ENCODE results near the gene PTPRA. TPM values are rescaled to one million over a fixed set of nuclear protein-coding genes. Genes with fewer than 3 reads are reported as not detected.
"Not testable (repeated sequence)": the region's sequence is repeated elsewhere in the genome, so short reads cannot be mapped to it uniquely, and the experiment has no call there.

The PTPRA gene
- total RNA-seq, 2 donors from 2014 or later = 36.7 to 42.7 TPM

DNA sequence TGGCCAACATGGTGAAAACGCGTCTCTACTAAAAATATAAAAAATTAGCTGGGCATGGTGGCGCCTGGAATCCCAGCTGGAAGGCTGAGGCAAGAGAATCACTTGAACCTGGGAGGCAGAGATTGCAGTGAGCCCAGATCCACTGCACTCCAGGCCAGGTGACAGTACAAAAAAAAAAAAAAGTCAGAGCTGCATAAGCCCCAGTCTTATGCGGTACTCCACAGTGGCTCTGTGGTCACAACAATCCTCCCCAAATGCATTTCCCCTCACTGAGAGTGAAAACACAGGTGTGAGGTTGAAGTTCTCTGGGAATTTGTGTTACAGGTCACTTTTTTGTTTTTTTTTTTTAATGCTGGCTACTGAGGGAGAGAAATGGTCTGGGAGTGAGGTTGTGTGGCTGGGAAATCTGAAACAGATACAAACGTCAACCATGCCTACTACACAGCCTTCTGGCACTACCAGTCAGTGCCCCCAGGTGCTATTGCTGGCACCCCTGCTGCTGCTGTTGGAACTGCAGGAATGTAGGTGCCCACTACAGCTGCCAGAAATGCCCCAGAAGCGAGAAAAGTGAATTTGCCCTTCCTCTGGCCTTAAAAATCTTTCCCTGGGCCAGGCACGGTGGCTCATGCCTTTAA is 178.2 kb downstream of the PTPRA start:
- TF ChIP-seq, protein P1, sequence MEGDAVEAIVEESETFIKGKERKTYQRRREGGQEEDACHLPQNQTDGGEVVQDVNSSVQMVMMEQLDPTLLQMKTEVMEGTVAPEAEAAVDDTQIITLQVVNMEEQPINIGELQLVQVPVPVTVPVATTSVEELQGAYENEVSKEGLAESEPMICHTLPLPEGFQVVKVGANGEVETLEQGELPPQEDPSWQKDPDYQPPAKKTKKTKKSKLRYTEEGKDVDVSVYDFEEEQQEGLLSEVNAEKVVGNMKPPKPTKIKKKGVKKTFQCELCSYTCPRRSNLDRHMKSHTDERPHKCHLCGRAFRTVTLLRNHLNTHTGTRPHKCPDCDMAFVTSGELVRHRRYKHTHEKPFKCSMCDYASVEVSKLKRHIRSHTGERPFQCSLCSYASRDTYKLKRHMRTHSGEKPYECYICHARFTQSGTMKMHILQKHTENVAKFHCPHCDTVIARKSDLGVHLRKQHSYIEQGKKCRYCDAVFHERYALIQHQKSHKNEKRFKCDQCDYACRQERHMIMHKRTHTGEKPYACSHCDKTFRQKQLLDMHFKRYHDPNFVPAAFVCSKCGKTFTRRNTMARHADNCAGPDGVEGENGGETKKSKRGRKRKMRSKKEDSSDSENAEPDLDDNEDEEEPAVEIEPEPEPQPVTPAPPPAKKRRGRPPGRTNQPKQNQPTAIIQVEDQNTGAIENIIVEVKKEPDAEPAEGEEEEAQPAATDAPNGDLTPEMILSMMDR (IDR thresholded peaks at IDR 0.05) = no peak
- Histone ChIP-seq H3K36me3 (peaks cover 22% of the 10 kb centered on the region), H3K9me3 (no peaks in the 10 kb centered on the region), H3K4me1 (ENCODE audit: control insufficient read depth in 1 of 2, low read depth in 2 of 2) (peaks cover 10 to 12% of the 10 kb centered on the region in 2 donors), H3K4me3 (no peak overlapping the region), H3K27ac (no peak overlapping the region), H3K27me3 (replicated peaks; ENCODE audit: insufficient read depth) (no peaks in the 10 kb centered on the region)
- DNase-seq (ENCODE audit: low spot score) (no peak), ATAC-seq (ENCODE audit: insufficient number of reproducible peaks, low FRiP score, low read depth) (no peak)

DNA sequence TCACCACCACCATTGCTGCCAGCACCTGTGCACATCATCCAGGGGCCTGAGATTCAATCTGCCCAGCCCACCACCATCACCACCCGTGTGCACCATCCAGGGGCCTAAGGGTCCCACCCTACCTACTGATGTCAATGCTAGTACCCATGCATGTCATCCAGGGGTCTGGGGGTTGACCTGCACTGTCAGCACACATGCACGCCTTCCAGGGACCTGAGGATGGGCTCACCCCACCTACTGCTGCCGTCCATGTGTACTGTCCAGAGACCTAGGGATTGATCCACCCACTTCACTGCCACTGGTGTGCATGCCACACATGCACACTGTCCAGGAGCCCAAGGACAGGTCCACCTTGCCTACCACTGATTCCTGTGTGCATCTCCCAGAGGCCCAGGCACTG is 186.2 kb downstream of the PTPRA start:
- no peaks in the 10 kb centered on the region for H3K36me3 ChIP-seq
- ATAC-seq (ENCODE audit: insufficient number of reproducible peaks, low FRiP score, low read depth) = no peak
- H3K27ac ChIP-seq = no peak overlapping the region
- no peak for DNase-seq (ENCODE audit: low spot score)
- no peaks in the 10 kb centered on the region for H3K9me3 ChIP-seq
- H3K27me3 ChIP-seq (replicated peaks; ENCODE audit: insufficient read depth) = no peaks in the 10 kb centered on the region
- TF ChIP-seq, protein P1 (IDR thresholded peaks at IDR 0.05) = no peak
- no peaks in the 10 kb centered on the region for H3K4me1 ChIP-seq (ENCODE audit: control insufficient read depth in 1 of 2, low read depth in 2 of 2)
- H3K4me3 ChIP-seq = no peak overlapping the region

DNA sequence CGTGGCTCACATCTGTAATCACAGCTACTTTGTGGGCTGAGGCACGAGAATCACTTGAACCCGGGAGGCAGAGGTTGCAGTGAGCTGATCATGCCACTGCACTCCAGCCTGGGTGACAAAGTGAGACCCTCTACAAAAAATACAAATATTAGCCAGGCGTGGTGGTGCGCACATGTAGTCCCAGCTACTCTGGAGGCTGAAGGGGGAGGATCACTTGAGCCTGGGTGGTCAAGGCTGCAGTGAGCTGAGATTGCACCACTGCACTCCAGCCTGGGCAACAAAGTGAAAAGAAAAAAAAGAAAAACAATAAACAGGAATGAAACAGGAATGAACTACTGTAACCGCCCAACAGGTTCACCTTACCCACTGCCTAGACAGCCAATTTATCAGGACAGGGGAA is 190.8 kb downstream of the PTPRA start:
- not testable (repeated sequence) for H3K27ac ChIP-seq; H3K4me3 ChIP-seq; ATAC-seq (ENCODE audit: insufficient number of reproducible peaks, low FRiP score, low read depth); H3K27me3 ChIP-seq (replicated peaks; ENCODE audit: insufficient read depth); H3K9me3 ChIP-seq; H3K4me1 ChIP-seq (ENCODE audit: control insufficient read depth in 1 of 2, low read depth in 2 of 2); H3K36me3 ChIP-seq; DNase-seq (ENCODE audit: low spot score)

DNA sequence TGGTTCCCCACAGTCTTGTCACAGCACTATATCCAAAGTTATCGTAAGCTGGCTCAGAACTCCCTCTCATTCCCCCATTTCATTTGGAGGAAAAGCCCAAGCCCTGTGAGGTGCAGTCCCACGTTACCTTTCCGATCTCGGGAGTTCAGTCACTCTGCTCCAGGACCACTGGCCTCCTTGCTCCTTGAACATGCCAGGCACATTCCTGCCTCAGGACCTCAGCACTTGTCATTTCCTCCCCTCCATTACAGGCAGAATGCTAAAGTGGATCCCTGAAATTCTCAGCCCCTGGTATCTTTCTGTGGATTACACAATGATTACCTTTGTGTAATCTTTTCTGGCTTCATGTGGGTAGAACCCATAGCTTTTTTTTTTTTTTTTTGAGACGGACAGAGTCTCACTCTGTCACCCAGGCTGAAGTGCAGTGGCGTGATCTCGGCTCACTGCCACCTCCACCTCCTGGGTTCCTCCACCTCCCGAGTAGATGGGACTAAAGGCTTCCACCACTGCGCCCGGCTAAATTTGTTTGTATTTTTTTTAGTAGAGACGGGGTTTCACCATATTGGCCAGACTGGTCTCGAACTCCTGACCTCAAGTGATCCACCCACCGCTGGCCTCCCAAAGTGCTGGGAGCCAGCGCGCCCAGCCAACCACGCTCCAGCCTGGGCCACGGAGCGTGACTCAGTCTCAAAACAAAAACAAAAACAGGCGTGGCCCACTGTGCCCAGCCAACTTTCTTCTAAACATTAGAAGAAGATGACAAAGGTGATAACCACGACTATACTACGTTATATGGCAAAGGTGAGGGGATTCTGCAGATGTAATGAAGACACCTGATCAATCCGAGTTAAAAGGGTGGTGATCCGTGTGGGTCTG is 194.1 kb downstream of the PTPRA start:
- H3K27ac ChIP-seq = no peak overlapping the region

DNA sequence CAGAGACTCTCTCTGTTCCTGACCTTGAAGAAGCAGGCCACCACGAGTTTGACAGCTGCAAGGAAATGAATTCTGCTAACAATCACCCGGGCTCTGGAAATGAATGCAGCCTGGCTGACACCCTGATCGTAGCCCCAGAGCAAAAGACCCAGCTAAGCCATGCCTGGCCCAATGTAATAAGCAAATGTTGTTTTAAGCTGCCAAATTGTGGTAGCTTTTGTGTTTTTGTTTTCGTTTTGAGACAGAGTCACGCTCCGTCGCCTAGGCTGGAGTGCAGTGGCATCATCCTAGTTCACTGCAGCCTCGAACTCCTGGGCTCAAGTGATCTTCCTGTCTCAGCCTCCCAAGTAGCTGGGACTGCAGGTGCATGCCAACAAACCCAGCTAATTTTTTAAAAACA is 194.8 kb downstream of the PTPRA start:
- peaks cover 6% of the 10 kb centered on the region for H3K27me3 ChIP-seq (replicated peaks; ENCODE audit: insufficient read depth)
- H3K36me3 ChIP-seq = no peaks in the 10 kb centered on the region
- no peak overlapping the region for H3K4me3 ChIP-seq
- no peaks in the 10 kb centered on the region for H3K9me3 ChIP-seq
- TF ChIP-seq, protein P1 (IDR thresholded peaks at IDR 0.05) = no peak
- no peak overlapping the region for H3K27ac ChIP-seq
- peaks cover 7 to 8% of the 10 kb centered on the region in 2 donors for H3K4me1 ChIP-seq (ENCODE audit: control insufficient read depth in 1 of 2, low read depth in 2 of 2)
- no peak for DNase-seq (ENCODE audit: low spot score)
- ATAC-seq (ENCODE audit: insufficient number of reproducible peaks, low FRiP score, low read depth) = no peak

More for the DNA sequence above, 194.1 kb downstream of the PTPRA start:
- H3K27me3 ChIP-seq (replicated peaks; ENCODE audit: insufficient read depth) = peaks cover 6% of the 10 kb centered on the region
- no peak overlapping the region for H3K4me3 ChIP-seq
- H3K36me3 ChIP-seq = no peaks in the 10 kb centered on the region
- peaks cover 7 to 8% of the 10 kb centered on the region in 2 donors for H3K4me1 ChIP-seq (ENCODE audit: control insufficient read depth in 1 of 2, low read depth in 2 of 2)
- no peaks in the 10 kb centered on the region for H3K9me3 ChIP-seq
- ATAC-seq (ENCODE audit: insufficient number of reproducible peaks, low FRiP score, low read depth) (no peak), DNase-seq (ENCODE audit: low spot score) (no peak)
- TF ChIP-seq, protein P1 (IDR thresholded peaks at IDR 0.05) = no peak

Data from thoracic aorta (tissue), 2 donors.